Activated T-helper 1 cell treated with anti-CD3 and anti-CD28 coated beads, Interleukin-2, amount 50 U/mL, for 16 hours (primary cell): ENCODE results near the gene KIF5A.

Source experiments
- DNase-seq, 2 donors: peaks; one replicate each; pipeline ENCODE4 v3.0.0-alpha.2; 2020; ENCODE audit warnings: low read depth in 1 of 2, low spot score in 1 of 2

Gene KIF5A

GRCh38 chr12:57604992-57605810 lies 55.4 kb downstream of the KIF5A start:
- no peak for DNase-seq

GRCh38 chr12:57605811-57606311 lies 56.0 kb downstream of the KIF5A start:
- DNase-seq, result no peak

- no peak for DNase-seq
These were observed 56.6 kb downstream of the KIF5A start for GRCh38 chr12:57606399-57606798.

- DNase-seq, result no peak
These were observed 57.0 kb downstream of the KIF5A start for GRCh38 chr12:57606821-57607220.

GRCh38 chr12:57607958-57608663 lies 58.3 kb downstream of the KIF5A start:
- DNase-seq, result no peak

GRCh38 chr12:57609101-57609780 lies 59.4 kb downstream of the KIF5A start:
- no peak for DNase-seq

- DNase-seq, result no peak
These were observed 60.1 kb downstream of the KIF5A start for GRCh38 chr12:57609781-57610553.

GRCh38 chr12:57610554-57611107 lies 60.8 kb downstream of the KIF5A start:
- DNase-seq, result no peak

GRCh38 chr12:57611108-57611826 lies 61.4 kb downstream of the KIF5A start, which contains the start of gene ARHGEF25:
ARHGEF25 (plus strand) TSS chr12:57611435; CDS start chr12:57611895, 460 bp downstream.
- no peak for DNase-seq

GRCh38 chr12:57611827-57612710 lies 62.2 kb downstream of the KIF5A start:
- no peak for DNase-seq

- DNase-seq, result no peak
These were observed 63.0 kb downstream of the KIF5A start for GRCh38 chr12:57612711-57613426.

- no peak for DNase-seq
These were observed 63.7 kb downstream of the KIF5A start for GRCh38 chr12:57613427-57614109.

GRCh38 chr12:57614178-57614947 lies 64.5 kb downstream of the KIF5A start:
- DNase-seq, result no peak

- no peak for DNase-seq
These were observed 65.2 kb downstream of the KIF5A start for GRCh38 chr12:57614948-57615500.

GRCh38 chr12:57615637-57616036 lies 65.8 kb downstream of the KIF5A start:
- DNase-seq, result no peak

GRCh38 chr12:57616383-57617101 lies 66.7 kb downstream of the KIF5A start:
- no peak for DNase-seq
